Renal pelvis (tissue), 4 donors: ENCODE results near the gene RBX1. TPM values are rescaled to one million over a fixed set of nuclear protein-coding genes. Genes with fewer than 3 reads are reported as not detected.
"Not testable (repeated sequence)": the region's sequence is repeated elsewhere in the genome, so short reads cannot be mapped to it uniquely, and the experiment has no call there.

Experiments used
- DNase-seq: peaks from one replicate; pipeline ENCODE4 v3.0.0-alpha.2; 2013
- polyA plus RNA-seq, 3 donors: library from polyadenylated mRNA; unstranded; fragments of 120-200 nt; gene quantifications; one replicate each; pipeline ENCODE4 v1.2.1, GENCODE V29; 2013; ENCODE audit not compliant: insufficient read length in 3 of 3

The RBX1 gene
- polyA plus RNA-seq, 3 donors = 66.6 to 78.0 (median 71.3) TPM

GRCh38 chr22:40958299-40958698 lies 7.1 kb downstream of the RBX1 start:
- no peak for DNase-seq

- DNase-seq = no peak
Observed at GRCh38 chr22:40960145-40960544, 9.0 kb downstream of the RBX1 start.

GRCh38 chr22:40965936-40966725 lies 15.0 kb downstream of the RBX1 start:
- DNase-seq = no peak

GRCh38 chr22:40966726-40967085 lies 15.5 kb downstream of the RBX1 start:
- DNase-seq = no peak

GRCh38 chr22:40967111-40967760 lies 16.1 kb downstream of the RBX1 start:
- DNase-seq = no peak

GRCh38 chr22:40972587-40972986 lies 21.4 kb downstream of the RBX1 start:
- DNase-seq = no peak

- no peak for DNase-seq
Observed at GRCh38 chr22:40973144-40973543, 22.0 kb downstream of the RBX1 start.

- no peak for DNase-seq
Observed at GRCh38 chr22:40975366-40975765, 24.2 kb downstream of the RBX1 start.

GRCh38 chr22:40976866-40977700 lies 25.9 kb downstream of the RBX1 start:
- DNase-seq = no peak

GRCh38 chr22:40979198-40979597 lies 28.0 kb downstream of the RBX1 start:
- DNase-seq = no peak

- no peak for DNase-seq
Observed at GRCh38 chr22:40979871-40980270, 28.7 kb downstream of the RBX1 start.

GRCh38 chr22:40982482-40983385 lies 31.6 kb downstream of the RBX1 start:
- peak; percentile 14 for DNase-seq

- no peak for DNase-seq
Observed at GRCh38 chr22:40991298-40991697, 40.1 kb downstream of the RBX1 start.

GRCh38 chr22:40995821-40996220 lies 44.6 kb downstream of the RBX1 start:
- no peak for DNase-seq

GRCh38 chr22:40997520-40997919 lies 46.3 kb downstream of the RBX1 start:
- DNase-seq = no peak

- no peak for DNase-seq
Observed at GRCh38 chr22:41000040-41000565, 48.9 kb downstream of the RBX1 start.

- no peak for DNase-seq
Observed at GRCh38 chr22:41000941-41001721, 50.0 kb downstream of the RBX1 start.

GRCh38 chr22:41001722-41002122 lies 50.5 kb downstream of the RBX1 start:
- DNase-seq = peak; percentile 37

GRCh38 chr22:41002386-41002785 lies 51.2 kb downstream of the RBX1 start:
- DNase-seq = not testable (repeated sequence)

GRCh38 chr22:41003066-41003465 lies 51.9 kb downstream of the RBX1 start:
- DNase-seq = peak; percentile 23
